ENCODE measurements around the gene CGA. TPM values are rescaled to one million over a fixed set of nuclear protein-coding genes. Genes with fewer than 3 reads are reported as not detected.

CGA gene
- total RNA-seq, 1 donor from 2014 or later: not detected

DNA sequence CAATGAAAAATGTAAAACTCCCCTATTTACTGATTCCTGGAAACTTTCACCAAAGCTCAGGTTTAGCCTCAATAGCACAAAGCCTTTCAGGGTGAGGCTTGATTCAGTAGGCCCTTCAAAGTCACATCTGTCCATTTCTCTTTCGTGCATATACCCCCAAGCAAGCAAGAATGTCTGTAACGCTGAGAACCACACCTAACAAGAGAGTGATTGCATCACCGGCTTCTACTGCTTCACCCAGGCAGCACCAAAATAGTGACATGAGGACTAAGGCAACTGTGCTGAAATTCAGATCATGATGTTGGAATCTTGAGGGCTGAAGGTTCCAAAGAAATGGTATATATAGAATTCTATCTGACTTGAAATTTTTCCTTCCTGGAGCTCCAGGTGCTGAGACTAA lies 26.1 kb downstream of the CGA start:
- H3K27me3 ChIP-seq: no peaks in the 10 kb centered on the region
- intact Hi-C loops (cut with DNase I): loop anchor here (5.0 kb wide), 1 partner anchor 1791 kb away; no protein-coding TSS in a partner anchor
- no peak for DNase-seq (ENCODE audit: extremely low spot score in 2 of 2)
- TF ChIP-seq, protein P1, sequence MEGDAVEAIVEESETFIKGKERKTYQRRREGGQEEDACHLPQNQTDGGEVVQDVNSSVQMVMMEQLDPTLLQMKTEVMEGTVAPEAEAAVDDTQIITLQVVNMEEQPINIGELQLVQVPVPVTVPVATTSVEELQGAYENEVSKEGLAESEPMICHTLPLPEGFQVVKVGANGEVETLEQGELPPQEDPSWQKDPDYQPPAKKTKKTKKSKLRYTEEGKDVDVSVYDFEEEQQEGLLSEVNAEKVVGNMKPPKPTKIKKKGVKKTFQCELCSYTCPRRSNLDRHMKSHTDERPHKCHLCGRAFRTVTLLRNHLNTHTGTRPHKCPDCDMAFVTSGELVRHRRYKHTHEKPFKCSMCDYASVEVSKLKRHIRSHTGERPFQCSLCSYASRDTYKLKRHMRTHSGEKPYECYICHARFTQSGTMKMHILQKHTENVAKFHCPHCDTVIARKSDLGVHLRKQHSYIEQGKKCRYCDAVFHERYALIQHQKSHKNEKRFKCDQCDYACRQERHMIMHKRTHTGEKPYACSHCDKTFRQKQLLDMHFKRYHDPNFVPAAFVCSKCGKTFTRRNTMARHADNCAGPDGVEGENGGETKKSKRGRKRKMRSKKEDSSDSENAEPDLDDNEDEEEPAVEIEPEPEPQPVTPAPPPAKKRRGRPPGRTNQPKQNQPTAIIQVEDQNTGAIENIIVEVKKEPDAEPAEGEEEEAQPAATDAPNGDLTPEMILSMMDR (IDR thresholded peaks at IDR 0.05): no peak
- TF ChIP-seq POLR2AphosphoS5 (IDR thresholded peaks at IDR 0.05; ENCODE audit: insufficient read depth in 1 of 2, low read depth in 1 of 2) (no peak), POLR2A (IDR thresholded peaks at IDR 0.05) (no peak)
- H3K36me3 ChIP-seq: no peaks in the 10 kb centered on the region
- H3K4me3 ChIP-seq: no peak overlapping the region
- H3K4me1 ChIP-seq: no peaks in the 10 kb centered on the region
- no peak overlapping the region for H3K27ac ChIP-seq
- H3K9me3 ChIP-seq: no peaks in the 10 kb centered on the region

DNA sequence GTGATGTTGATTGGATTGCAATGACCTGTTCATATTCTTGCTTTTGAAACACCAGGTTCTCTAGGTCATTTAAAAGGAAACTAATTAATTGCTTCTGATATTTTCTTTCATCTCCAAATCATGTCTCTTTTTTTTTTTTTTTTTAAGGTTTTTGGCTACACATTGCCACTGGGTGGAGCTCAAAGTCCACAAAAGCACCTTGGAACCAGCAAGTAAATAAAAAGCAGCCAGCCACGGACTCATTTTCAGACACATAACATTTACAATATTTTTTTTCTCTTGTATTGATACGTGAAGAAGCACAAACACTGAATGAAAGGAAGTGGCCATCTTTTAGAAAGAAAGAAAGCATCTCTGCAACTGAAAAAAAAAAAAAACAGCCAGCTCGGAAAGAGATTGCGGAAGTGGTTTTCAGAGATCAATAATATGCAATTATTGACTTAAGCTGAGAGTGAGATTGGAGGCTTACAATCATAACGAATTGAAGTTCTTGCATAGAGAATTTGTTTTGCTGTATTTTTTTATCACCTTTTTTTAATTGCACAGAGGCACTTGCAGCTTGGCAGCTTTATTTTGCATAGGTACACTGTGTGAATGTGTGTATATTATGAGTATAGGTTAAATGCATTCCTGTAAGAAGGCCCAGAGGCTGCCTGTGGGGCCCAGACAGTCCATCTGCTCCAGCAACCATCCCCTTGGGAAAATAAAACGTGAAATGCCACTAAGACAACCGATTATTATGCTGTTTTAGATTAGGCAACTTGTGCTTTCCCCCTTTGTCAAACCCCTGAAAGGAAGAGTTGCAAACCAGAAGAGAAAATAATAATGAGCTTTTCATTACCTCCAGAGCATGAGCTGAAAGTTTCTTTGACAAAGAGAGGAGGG lies 28.2 kb downstream of the CGA start:
- intact Hi-C loops (cut with DNase I): loop anchor here (5.0 kb wide), 1 partner anchor 1789 kb away; no protein-coding TSS in a partner anchor
- no peak for DNase-seq (ENCODE audit: extremely low spot score in 2 of 2)
- H3K27ac ChIP-seq: no peak overlapping the region
- TF ChIP-seq POLR2A (IDR thresholded peaks at IDR 0.05) (no peak), POLR2AphosphoS5 (IDR thresholded peaks at IDR 0.05; ENCODE audit: insufficient read depth in 1 of 2, low read depth in 1 of 2) (no peak)
- TF ChIP-seq, protein P1 (IDR thresholded peaks at IDR 0.05): peak in 1 of 3 experiments; percentile 10
- no peaks in the 10 kb centered on the region for H3K36me3 ChIP-seq
- H3K4me1 ChIP-seq: no peaks in the 10 kb centered on the region
- no peak overlapping the region for H3K4me3 ChIP-seq
- H3K27me3 ChIP-seq: no peaks in the 10 kb centered on the region
- H3K9me3 ChIP-seq: no peaks in the 10 kb centered on the region

DNA sequence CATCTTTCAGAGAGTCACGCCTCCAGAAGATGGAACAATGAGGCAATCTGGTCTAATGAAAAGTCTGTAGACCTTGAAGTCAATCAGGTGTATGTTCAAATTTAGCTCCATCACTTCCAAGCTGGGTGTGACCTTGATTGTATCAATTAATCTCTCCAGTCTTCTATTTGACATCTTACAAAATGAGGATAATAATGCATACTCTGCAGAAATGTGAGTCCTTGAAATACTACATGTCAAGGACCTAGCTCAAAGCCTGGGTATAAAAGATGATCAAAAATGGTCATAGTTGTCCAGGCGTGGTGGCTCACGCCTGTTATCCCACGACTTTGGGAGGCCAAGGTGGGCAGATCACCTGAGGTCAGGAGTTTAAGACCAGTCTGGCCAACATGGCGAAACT lies 29.8 kb downstream of the CGA start:
- intact Hi-C loops (cut with DNase I): loop anchor here (5.0 kb wide), 1 partner anchor 1788 kb away; no protein-coding TSS in a partner anchor
- TF ChIP-seq POLR2AphosphoS5 (IDR thresholded peaks at IDR 0.05; ENCODE audit: insufficient read depth in 1 of 2, low read depth in 1 of 2) (no peak), POLR2A (IDR thresholded peaks at IDR 0.05) (no peak)
- TF ChIP-seq, protein P1 (IDR thresholded peaks at IDR 0.05): no peak
- H3K27ac ChIP-seq: no peak overlapping the region
- H3K4me1 ChIP-seq: no peaks in the 10 kb centered on the region
- no peak for DNase-seq (ENCODE audit: extremely low spot score in 2 of 2)
- H3K27me3 ChIP-seq: no peaks in the 10 kb centered on the region
- H3K36me3 ChIP-seq: no peaks in the 10 kb centered on the region
- H3K9me3 ChIP-seq: no peaks in the 10 kb centered on the region
- no peak overlapping the region for H3K4me3 ChIP-seq

DNA sequence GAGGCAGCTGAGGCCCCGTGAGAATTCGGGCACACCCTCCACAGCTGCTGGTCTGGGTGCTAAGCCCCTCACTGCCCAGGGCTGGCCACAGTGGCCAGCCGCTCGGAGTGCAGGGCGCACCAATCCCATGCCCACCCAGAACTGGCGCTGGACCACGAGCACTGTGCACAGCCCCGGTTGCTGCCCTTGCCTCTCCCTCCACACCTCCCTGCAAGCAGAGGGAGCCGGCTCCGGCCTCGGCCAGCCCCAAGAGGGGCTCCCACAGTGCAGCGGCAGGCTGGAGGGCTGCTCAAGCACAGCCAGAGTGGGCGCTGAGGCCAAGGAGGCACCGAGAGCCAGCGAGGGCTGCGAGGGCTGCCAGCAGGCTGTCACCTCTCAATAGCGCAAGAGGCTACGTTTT lies 35.0 kb downstream of the CGA start:
- Histone ChIP-seq H3K36me3 (no peaks in the 10 kb centered on the region), H3K9me3 (no peaks in the 10 kb centered on the region), H3K27me3 (no peaks in the 10 kb centered on the region), H3K4me1 (no peaks in the 10 kb centered on the region), H3K4me3 (no peak overlapping the region), H3K27ac (no peak overlapping the region)
- DNase-seq (ENCODE audit: extremely low spot score in 2 of 2): no peak
- TF ChIP-seq POLR2A (IDR thresholded peaks at IDR 0.05) (no peak), POLR2AphosphoS5 (IDR thresholded peaks at IDR 0.05; ENCODE audit: insufficient read depth in 1 of 2, low read depth in 1 of 2) (no peak)
- TF ChIP-seq, protein P1 (IDR thresholded peaks at IDR 0.05): no peak
- intact Hi-C loops (cut with DNase I): no loop called here
